HG02938 (cell line): ENCODE measurements around the gene DYNC1I2.
A peak's percentile ranks its signal among the peaks of the same experiment; 100 is the strongest.

ENCODE experiments used
- ATAC-seq: cut with Tn5 transposase; IDR thresholded peaks from one replicate; pipeline ENCODE4 v1.9.1; 2021; ENCODE audit warnings: mild to moderate bottlenecking, moderate library complexity; ENCODE audit not compliant: unreplicated experiment

The DYNC1I2 gene

DNA sequence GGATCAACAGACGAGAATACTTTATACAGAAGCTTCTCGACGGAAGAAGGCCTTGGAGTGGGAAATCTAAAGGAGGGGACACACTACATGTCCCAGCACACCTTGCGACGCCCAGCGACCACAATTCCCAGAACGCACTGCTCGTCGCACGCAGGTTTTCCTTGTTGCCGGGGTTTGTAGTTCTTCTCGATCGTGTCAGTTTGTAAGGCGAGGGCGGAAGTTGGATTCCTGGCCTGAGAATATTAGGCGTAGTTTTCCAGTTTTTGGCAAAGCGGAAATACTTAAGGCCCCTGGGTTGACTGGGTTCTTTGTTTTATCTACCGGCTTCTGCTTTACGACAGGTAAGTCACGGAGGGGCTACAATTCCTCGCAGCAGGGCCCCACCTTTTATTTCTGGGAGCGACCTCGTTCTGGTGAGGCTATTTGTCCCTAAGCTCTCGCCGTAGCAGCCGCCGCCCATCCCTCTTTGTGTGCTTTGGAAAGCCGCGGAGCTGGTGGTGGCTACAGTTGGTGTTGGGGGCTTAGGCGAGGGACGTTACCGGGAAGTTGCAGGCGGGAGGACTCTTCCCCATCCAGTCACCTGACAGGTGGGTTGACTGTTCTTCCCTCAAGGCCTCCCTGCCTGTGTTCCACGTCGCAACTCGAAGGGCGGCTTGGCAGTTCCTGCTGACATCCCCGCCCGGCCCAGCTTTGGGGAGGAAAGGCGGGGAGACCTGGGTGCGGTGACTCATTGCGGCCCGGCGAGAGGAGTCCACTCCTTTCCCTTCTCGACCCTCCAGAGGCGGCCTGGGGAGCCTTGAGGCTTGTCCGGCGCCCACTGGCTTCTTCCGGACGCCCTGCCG is at the start of gene DYNC1I2:
TSS of gene DYNC1I2 (plus strand) at position 183 of the 842 bp plus-strand sequence. CDS start 2,687 bp downstream, outside the sequence.
- peak; percentile 73 for ATAC-seq

DNA sequence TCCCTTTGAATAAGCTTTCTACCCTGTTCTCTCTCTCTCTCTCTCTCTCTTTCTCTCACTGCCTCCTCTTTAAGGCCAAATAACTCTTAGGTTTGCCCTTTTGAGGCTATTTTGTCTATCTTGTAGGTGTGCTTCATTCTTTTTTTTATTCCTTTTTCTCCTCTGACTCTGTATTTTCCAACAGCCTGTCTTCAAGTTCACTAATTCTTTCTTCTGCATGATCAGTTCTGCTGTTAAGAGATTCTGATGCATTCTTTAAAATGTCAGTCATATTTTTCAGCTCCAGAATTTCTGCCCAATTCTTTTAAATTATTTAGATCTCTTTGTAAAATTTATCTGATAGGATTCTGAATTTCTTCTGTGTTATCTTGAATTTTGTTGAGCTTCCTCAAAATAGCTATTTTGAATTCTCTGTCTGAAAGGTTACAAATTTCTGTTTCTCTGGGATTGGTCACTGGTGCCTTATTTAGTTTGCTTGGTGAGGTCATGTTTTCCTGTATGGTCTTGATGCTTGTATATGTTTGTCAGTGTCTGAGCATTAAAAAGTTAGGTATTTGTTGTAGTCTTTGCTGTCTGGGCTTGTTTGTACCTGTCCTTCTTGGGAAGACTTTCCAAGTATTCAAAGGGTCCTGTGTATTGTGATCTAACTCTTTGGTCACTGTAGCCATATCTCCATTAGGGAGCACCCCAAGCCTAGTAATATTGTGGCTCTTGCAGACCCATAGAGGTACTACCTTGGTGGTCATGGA is 35.4 kb upstream of the DYNC1I2 start:
- ATAC-seq, result no peak

DNA sequence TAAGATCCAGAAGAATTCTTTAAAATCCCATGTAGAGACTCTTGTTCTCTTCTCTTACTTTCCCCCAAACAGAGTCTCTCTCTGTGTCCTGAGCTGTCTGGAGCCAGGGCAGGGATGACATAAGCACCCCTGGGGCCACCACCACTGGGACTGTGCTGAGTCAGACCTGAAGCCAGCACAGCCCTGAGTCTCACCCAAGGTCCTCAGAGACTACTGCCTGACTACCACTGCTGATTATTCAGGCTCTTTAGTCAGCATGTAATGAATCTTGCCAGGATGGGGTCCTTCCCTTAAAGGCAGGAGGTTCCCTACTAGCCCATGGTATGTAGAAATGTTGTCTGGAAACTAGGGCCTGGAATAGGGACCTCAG is 34.9 kb upstream of the DYNC1I2 start:
- ATAC-seq, result no peak

DNA sequence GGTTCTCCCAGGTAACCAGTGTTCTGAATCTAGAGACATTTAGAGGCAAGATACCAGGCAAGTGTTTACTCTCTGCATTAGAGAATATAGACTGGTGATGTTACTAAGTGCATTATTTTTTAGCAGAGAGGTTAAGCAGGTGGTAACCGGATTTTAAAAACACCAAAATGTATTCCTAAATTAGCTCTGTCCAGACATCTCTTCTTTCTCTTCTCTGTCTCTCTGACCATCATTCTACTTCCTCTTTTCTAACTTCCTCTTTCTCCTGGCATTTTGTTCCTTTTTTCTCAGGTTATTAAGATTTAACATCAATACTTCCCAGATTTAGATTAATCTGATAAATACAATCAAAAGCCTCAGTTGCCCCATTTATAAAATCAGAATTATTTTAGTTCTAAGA is 31.7 kb upstream of the DYNC1I2 start:
- ATAC-seq, result peak; percentile 70

DNA sequence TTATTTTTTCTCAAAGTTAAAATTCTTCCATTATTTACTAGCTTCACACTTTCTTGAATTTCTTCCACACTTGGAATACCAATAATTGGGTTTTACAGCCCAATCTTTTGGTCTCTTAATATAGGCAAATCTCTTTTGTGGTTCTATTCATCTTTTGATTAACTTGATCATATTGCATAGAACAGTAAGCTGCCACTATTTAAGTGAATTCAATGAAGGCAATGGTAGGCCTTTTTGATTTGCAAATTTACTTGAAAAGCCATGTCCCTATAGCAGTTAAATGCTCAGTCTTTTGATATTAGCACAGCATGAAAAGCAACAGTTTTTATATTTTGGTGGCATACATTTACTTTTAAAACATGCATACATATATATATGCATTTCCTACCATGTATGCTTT is 20.2 kb upstream of the DYNC1I2 start:
- no peak for ATAC-seq

DNA sequence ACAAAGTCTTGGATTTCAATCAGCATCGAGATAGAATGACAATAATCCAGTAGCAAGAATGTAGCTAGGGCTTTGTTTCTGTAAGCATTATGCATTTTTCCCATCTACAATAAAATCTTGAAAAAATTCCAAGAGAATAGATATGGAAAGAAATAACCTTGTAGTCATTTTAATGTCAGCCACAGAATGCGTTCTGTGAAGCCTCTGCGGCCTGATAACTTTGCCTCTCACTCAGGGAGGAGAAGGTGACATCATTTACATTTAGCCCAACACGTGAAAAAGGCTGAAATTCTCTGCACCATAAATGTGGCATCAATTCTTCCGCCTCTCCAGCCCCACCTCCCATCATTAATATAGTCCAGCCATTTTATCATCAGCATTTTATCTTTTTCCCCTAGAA is 19.1 kb upstream of the DYNC1I2 start:
- ATAC-seq, result no peak

DNA sequence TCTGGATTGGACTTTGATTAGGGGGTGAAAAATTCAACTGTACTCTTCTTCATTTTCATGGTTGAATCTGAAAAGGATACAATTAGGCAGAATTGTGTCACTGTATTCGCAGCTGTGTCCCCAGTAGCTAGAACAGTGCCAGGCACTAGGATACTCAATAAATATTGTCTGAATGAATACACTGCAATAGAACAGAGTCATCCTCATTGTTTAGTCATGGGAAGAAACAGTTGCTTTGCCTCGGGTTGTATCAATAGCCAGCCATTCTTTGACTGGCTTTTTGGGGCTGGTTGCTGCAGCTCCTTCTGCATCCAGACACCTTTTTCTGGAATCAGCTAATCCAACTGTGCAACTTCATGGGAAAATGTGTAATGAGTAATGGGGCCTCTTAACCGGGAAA is 18.1 kb upstream of the DYNC1I2 start:
- ATAC-seq, result no peak

DNA sequence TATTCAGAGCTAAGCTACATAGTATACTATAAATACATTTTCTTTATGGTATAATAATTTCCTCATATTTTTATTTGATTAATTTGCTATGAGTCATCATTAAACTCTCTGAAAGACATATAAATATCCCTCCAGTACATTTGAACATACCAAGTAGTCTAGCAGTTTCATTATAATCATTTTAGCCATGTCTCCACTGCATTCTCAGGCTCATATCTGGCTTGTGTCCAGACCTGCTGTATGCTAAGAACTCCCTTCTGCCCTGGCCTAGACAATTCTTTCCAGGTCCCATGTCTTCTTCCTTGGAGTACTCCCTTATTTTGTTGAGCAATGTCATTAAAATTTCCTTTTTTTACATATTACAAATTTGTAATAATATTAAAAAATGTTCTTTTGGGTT is 16.6 kb upstream of the DYNC1I2 start:
- no peak for ATAC-seq

DNA sequence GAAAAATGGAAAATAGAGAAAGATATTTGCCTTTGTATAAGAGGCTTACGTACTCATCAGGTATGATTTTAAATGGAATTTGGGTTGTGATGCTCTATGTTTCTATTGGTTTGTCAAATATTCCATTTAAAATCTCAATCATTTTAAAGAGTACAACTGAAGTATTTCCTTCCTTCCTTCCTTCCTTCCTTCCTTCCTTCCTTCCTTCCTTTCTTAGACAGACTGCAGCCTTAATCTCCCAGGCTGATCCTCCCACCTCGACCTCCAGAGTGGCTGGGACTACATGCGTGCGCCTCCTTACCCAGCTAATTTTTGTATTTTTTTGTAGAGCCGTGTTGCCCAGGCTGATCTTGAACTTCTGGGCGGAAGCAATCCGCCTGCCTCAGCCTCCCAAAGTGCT is 15.4 kb upstream of the DYNC1I2 start:
- no peak for ATAC-seq

DNA sequence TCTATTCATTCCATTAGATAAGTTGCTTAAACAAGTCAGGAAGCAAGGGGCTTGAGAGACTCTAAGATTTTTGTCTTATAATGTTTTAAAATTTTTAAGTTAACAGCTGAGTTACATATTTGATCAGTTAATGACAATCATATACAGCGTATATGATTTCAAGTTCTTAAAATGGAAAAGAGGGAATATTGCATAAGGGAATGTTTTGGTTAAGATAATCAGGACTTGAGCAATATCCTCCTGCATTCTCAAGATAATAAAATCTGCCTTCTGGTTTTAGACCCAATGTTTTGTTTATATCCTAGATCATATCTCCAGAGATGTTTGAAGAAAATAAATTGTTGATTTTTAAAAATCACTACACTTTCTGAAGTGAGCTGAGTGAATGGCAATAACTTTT is 13.4 kb upstream of the DYNC1I2 start:
- ATAC-seq, result no peak

DNA sequence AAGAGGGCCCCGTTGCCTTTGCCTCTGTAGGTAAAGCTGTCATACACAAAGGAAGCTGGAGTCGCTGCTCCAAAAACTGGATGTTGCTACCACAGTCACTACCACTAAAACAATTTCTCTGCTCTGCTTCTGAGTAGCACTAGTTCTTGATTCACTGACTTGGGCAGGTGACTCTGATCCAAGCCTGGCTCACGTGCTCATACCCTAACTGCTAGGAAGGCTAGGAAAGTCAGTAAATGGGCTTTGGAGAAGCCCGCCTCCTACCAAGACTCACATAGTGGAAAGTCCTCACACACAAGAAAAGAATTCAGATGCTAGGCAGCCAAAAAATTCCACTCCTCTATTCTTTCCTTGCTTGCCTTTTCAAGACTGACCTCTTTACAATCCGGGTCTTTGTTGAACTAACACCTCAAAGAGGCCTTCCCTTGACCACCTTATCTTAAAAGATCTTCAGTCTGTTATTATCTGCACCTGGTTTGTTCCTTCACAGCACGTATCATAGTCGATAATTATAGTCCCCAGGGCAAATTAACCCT is 11.4 kb upstream of the DYNC1I2 start:
- ATAC-seq, result no peak

DNA sequence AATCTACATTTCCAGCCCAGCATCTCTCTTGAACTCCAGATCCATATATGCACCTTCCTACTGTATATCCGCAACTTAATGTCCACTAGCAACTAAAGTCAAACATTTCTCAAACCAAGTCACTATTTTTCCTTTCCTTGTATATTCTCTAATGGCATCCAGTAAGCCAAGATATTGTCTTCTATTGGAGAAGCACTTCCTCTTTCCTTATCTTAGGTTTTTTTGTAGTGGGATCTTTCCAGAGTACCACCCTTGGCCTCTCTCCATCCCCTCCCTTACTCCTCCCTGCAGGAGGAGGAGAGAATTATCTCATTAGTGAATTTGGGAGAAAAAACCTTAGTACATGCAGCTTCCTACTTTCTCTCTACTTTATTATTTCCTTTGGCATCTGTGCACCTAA is 8.7 kb upstream of the DYNC1I2 start:
- no peak for ATAC-seq

DNA sequence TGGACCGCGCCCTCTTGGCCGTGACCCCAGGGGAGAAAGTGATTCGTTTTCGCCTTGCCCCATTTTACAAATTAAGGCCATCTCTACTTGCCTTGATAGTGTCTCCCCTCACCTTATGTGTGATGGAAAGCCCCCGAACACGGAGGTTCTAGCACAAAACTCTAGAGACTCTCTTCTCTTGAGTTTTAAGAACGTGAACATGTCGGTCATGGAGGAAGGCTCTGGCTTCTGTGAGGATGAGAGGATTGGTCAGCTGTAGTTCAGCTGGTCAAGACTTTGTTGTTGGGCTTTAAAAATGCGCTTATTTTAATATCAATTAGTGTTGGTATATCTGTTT is 828 bp downstream of the DYNC1I2 start:
- ATAC-seq, result peak; percentile 22

DNA sequence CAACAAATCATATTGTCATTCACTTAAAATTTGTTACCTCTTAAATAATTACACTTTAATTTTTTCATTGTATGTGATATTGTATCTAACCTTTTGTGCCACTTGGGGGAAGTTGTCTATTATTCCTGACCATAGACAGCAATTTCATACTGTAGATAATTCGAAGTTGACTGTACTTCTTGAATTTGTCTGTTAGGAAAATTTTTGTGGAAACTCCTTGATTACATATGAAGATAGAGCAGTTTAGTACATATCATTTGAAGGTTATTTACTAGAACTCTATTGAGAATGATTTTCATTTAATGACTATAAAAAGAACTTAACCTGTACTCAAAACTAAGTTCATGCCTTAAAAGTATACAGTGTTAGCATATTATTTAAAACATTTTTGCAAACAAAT is 5.1 kb downstream of the DYNC1I2 start:
- ATAC-seq, result no peak

DNA sequence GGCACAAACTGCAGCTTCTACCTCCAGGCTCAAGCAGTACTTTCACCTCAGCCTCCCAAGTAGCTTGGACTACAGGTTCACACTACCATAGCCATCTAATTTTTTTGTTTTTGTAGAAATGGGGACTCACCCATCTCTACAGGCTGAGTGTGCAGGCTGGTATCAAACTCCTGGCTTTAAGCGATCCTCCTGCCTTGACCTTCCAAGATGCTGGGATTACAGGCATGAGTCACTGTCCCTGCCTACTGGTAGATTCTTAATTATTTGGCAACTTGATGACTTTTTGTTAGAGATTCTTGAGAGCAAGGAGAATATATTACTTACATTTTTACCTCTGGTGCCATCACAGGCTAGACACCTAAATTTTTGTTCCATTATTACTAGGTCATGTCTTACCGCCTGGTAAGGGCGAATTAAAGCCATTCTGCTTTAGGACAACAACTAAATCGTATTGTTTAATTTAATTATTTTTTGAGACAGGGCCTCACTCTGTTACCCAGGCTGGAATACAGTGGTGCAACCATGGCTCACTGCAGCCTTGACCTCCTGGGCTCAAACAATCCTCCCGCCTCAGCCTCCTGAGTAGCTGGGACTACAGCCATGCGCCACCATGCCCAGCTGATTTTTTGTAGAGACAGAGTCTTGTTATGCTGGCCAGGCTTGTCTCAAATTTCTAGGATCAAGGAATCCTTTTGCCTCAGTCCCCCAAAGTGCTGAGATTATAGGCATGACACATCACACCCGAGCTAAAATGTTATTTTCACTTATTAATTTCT is 15.7 kb downstream of the DYNC1I2 start:
- no peak for ATAC-seq

DNA sequence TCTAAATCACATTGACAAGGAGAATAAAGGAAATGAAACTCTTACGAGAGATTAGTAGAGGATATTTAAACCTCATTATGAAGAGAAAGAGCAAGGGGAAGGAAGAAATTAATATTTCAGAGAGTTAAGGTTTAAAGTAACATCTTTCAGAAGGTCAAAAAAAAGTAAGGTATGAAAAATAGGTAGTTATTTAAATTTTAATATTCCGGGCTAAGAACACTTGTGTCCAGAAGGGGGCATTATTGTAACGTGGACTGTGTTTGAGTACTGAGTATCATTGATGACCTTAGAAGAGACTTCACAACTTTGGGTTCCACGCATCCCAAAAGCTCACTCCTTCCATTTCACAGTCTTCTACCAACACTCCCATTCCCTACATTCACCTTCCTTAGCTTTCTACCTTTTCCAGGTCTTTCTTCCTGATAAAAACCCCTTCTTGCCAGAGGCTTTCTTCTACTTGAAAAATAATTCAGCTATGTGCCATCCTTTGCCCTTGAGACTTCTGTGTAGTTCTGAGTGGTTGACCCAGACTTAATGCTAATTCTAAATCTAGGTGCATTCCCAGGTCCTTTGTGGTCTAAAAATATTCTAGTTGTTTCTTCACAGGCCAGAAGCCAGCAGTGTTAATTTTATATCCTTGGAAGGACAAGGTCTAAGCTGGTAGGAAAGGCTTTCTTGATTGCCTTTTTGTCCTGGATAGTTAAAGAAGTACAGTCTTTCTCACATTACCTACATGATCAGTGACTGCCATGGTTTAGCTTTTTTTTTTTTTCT is 16.5 kb downstream of the DYNC1I2 start:
- no peak for ATAC-seq

DNA sequence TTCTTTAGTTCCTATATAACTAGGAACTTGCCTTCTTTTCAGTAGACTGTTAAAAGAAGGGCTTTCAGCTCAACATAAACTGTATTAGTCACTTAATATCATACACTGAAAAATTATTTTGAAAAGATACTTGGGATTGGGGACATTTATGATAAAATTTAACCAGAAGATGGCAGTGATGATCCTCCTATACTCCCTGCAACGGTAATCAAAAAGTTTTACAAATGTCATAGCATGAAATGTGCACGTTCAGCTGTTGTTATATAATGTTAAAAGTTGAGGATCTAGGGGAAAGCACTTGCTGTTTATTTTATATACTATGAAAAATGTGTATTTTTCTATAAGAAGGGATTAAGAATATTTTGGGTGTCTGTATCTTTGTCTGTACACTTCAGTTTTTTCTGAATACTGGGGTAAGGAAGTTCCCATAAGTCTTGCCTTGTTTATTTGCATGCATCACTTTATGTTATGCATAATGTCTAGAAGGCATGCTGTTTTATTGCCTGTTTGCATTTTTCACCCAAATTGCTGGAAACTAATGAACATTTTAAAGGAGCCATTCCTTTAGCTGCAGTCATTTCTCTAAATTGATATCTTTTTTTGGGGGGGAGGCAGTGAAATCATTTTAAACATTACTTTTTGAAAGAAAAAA is 19.0 kb downstream of the DYNC1I2 start:
- ATAC-seq, result no peak

DNA sequence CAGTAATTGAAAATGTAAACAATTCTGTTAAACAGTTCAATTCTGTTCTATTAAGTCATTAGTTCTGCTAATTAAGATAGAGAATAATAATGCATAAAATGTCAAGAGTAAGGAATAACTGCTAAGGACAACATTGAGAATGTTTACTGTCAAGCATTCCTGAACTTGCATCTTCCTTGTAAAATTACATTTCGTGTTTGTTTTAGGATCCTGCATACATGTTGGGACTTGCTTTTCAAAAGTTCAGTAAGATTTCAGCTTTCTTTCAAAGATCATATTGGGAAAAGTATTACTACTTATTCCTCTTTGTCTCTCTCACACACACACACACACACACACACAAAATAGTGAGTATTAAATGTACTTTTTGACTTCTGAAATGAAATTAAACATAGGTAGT is 20.5 kb downstream of the DYNC1I2 start:
- no peak for ATAC-seq

DNA sequence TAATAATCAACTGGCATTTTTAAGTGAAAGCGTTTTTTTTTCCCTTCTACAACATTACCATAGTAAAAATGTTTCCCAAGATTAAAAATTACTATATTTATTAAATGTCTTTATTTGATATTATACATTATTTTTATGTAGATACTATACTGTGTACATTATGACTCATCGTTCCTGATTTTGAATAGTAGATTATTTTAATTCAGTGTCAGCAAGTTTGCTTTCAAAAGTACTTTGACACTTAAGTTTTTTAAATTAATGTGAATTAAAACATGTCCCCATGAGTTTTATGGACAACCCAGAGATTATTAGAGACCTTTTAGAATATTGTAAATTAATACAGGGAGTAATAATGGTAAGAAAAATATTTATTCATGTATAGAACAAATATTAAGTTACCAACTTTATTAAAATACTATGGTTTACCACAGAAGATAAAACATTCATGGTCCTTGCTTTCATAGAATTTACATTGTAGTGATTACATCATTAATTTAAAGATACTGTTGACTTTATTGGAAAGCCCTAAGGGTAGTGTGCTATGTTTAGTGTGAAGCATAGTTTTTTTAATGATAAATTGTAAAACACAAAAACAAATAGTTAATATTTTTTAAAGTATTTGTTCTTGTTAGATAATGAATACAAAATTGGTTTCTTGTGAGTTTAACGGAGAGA is 21.9 kb downstream of the DYNC1I2 start:
- no peak for ATAC-seq

DNA sequence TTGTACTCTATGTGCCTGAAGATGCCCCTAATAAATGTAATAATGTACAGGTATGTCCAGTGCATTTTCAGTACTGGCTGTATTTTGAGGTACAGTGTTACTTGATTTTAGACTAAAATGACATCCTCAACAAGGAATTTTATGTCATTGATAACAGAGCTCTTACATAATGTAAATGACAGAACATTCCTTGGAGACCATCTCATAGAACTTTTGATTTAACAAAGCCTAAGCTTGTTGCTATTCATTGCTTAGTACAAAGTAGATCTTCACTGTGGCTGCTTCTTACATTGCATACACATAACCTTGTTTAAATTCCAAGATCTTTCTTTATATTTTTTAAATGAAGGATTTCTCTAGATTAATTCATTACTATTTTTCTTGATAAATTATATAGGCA is 24.1 kb downstream of the DYNC1I2 start:
- no peak for ATAC-seq
